Neural progenitor cell (in vitro differentiated cells): ENCODE data around the gene TMEM130. TPM values are rescaled to one million over a fixed set of nuclear protein-coding genes. Genes with fewer than 3 reads are reported as not detected.

Experiments
- DNase-seq: peaks from one replicate; pipeline ENCODE4 v3.0.0-alpha.2; 2016; ENCODE audit warnings: low spot score
- H2AFZ ChIP-seq: fragments of 200-600 bp; sonication (generic); replicated peaks from 2 replicates; pipeline ENCODE4 v1.6.1; 2016; ENCODE audit warnings: antibody characterized with exemption
- H3F3A ChIP-seq: fragments of 200-600 bp; sonication (generic); 2 replicates; pipeline ENCODE4 v1.6.1; 2016; ENCODE audit warnings: antibody characterized with exemption, low read depth
- H3K27ac ChIP-seq: fragments of 200-600 bp; sonication (generic); 2 replicates; pipeline ENCODE4 v1.5.1; 2016; ENCODE audit warnings: mild to moderate bottlenecking
- H3K27me3 ChIP-seq: fragments of 200-600 bp; sonication (generic); 2 replicates; pipeline ENCODE4 v1.6.1; 2016; ENCODE audit warnings: mild to moderate bottlenecking, moderate library complexity
- H3K36me3 ChIP-seq: fragments of 200-600 bp; sonication (generic); 2 replicates; pipeline ENCODE4 v1.5.1; 2016
- H3K4me1 ChIP-seq: fragments of 200-600 bp; sonication (generic); 2 replicates; pipeline ENCODE4 v1.6.1; 2016; ENCODE audit warnings: mixed run types
- H3K4me2 ChIP-seq: fragments of 200-600 bp; sonication (generic); 2 replicates; pipeline ENCODE4 v1.6.1; 2016
- H3K4me3 ChIP-seq: fragments of 200-600 bp; sonication (generic); 2 replicates; pipeline ENCODE4 v1.5.1; 2016
- H3K79me2 ChIP-seq: fragments of 200-600 bp; sonication (generic); 2 replicates; pipeline ENCODE4 v1.6.1; 2016; ENCODE audit warnings: low read depth
- H3K9ac ChIP-seq: fragments of 200-600 bp; sonication (generic); 2 replicates; pipeline ENCODE4 v1.6.1; 2016
- H3K9me3 ChIP-seq: fragments of 200-600 bp; sonication (generic); 2 replicates; pipeline ENCODE4 v1.5.1; 2016; ENCODE audit warnings: low read depth
- H4K20me1 ChIP-seq: fragments of 200-600 bp; sonication (generic); 2 replicates; pipeline ENCODE4 v1.6.1; 2016; ENCODE audit warnings: low read depth
- H3K27ac Mint-ChIP-seq: 3 replicates; pipeline ENCODE4 v1.8.0; 2021; ENCODE audit warnings: mixed read lengths
- H3K27me3 Mint-ChIP-seq: 2 replicates; pipeline ENCODE4 v1.8.0; 2022; ENCODE audit warnings: low read depth, mild to moderate bottlenecking, inconsistent platforms, moderate library complexity, mixed read lengths; ENCODE audit not compliant: insufficient read depth
- H3K36me3 Mint-ChIP-seq: 3 replicates; pipeline ENCODE4 v1.8.0; 2021; ENCODE audit warnings: mixed read lengths
- H3K4me1 Mint-ChIP-seq: 3 replicates; pipeline ENCODE4 v1.8.0; 2021; ENCODE audit warnings: mixed read lengths
- H3K4me3 Mint-ChIP-seq: 3 replicates; pipeline ENCODE4 v1.8.0; 2021; ENCODE audit warnings: mild to moderate bottlenecking, moderate library complexity, mixed read lengths
- H3K9me3 Mint-ChIP-seq: 3 replicates; pipeline ENCODE4 v1.8.0; 2020; ENCODE audit warnings: mixed read lengths
- EZH2 ChIP-seq: fragments of 200-600 bp; sonication (generic); IDR thresholded peaks from 2 replicates; pipeline ENCODE4 v1.6.1; 2017; ENCODE audit warnings: antibody characterized with exemption, mild to moderate bottlenecking, moderate library complexity
- EZH2phosphoT487 ChIP-seq: fragments of 200-600 bp; sonication (generic); IDR thresholded peaks from 2 replicates; pipeline ENCODE4 v1.6.1; 2017; ENCODE audit warnings: antibody characterized with exemption
- total RNA-seq: library from RNA; depleted of rRNA; stranded (reverse); fragments of >200 nt; gene quantifications from 2 replicates; pipeline ENCODE4 v1.2.3, GENCODE V29; 2015; ENCODE audit warnings: low replicate concordance
- TF ChIP-seq, protein P1 (sequence below): fragments of 200-600 bp; sonication (generic); IDR thresholded peaks from 2 replicates; pipeline ENCODE4 v1.5.1; 2017; ENCODE audit warnings: antibody characterized with exemption, mild to moderate bottlenecking

The TMEM130 gene
- total RNA-seq, 1 donor from 2014 or later: 1.0 TPM

GRCh38 chr7:98902523-98902922 is 32.7 kb upstream of the TMEM130 start:
- H3K27ac Mint-ChIP-seq: no peak overlapping the region
- H3K36me3 ChIP-seq: peaks cover 39% of the 10 kb centered on the region
- H4K20me1 ChIP-seq: no peaks in the 10 kb centered on the region
- no peak overlapping the region for H3K4me2 ChIP-seq
- H3K4me3 ChIP-seq: no peak overlapping the region
- H3K9ac ChIP-seq: no peak overlapping the region
- H3K9me3 ChIP-seq: no peaks in the 10 kb centered on the region
- TF ChIP-seq, protein P1, sequence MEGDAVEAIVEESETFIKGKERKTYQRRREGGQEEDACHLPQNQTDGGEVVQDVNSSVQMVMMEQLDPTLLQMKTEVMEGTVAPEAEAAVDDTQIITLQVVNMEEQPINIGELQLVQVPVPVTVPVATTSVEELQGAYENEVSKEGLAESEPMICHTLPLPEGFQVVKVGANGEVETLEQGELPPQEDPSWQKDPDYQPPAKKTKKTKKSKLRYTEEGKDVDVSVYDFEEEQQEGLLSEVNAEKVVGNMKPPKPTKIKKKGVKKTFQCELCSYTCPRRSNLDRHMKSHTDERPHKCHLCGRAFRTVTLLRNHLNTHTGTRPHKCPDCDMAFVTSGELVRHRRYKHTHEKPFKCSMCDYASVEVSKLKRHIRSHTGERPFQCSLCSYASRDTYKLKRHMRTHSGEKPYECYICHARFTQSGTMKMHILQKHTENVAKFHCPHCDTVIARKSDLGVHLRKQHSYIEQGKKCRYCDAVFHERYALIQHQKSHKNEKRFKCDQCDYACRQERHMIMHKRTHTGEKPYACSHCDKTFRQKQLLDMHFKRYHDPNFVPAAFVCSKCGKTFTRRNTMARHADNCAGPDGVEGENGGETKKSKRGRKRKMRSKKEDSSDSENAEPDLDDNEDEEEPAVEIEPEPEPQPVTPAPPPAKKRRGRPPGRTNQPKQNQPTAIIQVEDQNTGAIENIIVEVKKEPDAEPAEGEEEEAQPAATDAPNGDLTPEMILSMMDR: no peak
- TF ChIP-seq EZH2 (no peak), EZH2phosphoT487 (no peak)
- H3K79me2 ChIP-seq: no peaks in the 10 kb centered on the region
- H3K4me3 Mint-ChIP-seq: no peak overlapping the region
- no peak overlapping the region for H3K27ac ChIP-seq
- H3K4me1 ChIP-seq: no peaks in the 10 kb centered on the region
- peaks cover 58% of the 10 kb centered on the region for H3K36me3 Mint-ChIP-seq
- H3K9me3 Mint-ChIP-seq: no peaks in the 10 kb centered on the region
- no peaks in the 10 kb centered on the region for H3F3A ChIP-seq
- no peaks in the 10 kb centered on the region for H3K27me3 ChIP-seq
- DNase-seq: no peak
- no peaks in the 10 kb centered on the region for H3K4me1 Mint-ChIP-seq
- no peaks in the 10 kb centered on the region for H3K27me3 Mint-ChIP-seq
- no peak overlapping the region for H2AFZ ChIP-seq

GRCh38 chr7:98900815-98901214 is 31.0 kb upstream of the TMEM130 start:
- no peak overlapping the region for H2AFZ ChIP-seq
- no peak for DNase-seq
- no peaks in the 10 kb centered on the region for H3K27me3 ChIP-seq
- H3K9me3 ChIP-seq: no peaks in the 10 kb centered on the region
- no peaks in the 10 kb centered on the region for H3K27me3 Mint-ChIP-seq
- H4K20me1 ChIP-seq: no peaks in the 10 kb centered on the region
- no peaks in the 10 kb centered on the region for H3K9me3 Mint-ChIP-seq
- no peak overlapping the region for H3K4me2 ChIP-seq
- H3F3A ChIP-seq: no peaks in the 10 kb centered on the region
- H3K4me3 Mint-ChIP-seq: no peak overlapping the region
- no peaks in the 10 kb centered on the region for H3K4me1 Mint-ChIP-seq
- H3K36me3 ChIP-seq: peaks cover 27% of the 10 kb centered on the region
- H3K27ac Mint-ChIP-seq: no peak overlapping the region
- no peaks in the 10 kb centered on the region for H3K4me1 ChIP-seq
- H3K4me3 ChIP-seq: no peak overlapping the region
- TF ChIP-seq, protein P1: no peak
- H3K36me3 Mint-ChIP-seq: peaks cover 58% of the 10 kb centered on the region
- H3K79me2 ChIP-seq: no peaks in the 10 kb centered on the region
- H3K27ac ChIP-seq: no peak overlapping the region
- H3K9ac ChIP-seq: no peak overlapping the region

DNA sequence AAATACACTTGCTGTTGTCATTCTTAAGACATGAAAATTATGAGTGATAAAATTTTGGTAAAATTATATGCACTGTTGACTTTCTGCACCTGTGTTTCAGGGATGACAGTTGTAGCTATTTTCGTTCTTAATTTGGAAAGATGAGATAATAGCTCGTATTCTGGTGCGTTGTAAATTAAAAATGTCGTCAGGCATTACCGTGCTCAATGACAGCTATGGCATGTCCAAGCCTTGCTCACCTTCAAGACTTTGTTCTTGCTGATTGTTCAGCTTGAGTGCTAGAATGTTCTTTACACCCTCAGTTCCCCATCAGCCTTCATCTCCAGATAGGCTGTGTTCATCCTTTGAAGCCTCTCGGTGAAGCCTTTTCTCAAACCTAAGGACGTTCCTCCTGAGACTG is 30.0 kb upstream of the TMEM130 start:
- Histone ChIP-seq H3K27me3 (no peaks in the 10 kb centered on the region), H3K27ac (no peak overlapping the region), H3F3A (no peaks in the 10 kb centered on the region), H2AFZ (no peak overlapping the region), H4K20me1 (no peaks in the 10 kb centered on the region), H3K9ac (no peak overlapping the region), H3K36me3 (peaks cover 22% of the 10 kb centered on the region), H3K4me1 (no peaks in the 10 kb centered on the region), H3K4me3 (no peak overlapping the region), H3K79me2 (no peaks in the 10 kb centered on the region), H3K4me2 (no peak overlapping the region), H3K9me3 (no peaks in the 10 kb centered on the region)
- H3K36me3 Mint-ChIP-seq: peaks cover 56% of the 10 kb centered on the region
- TF ChIP-seq EZH2phosphoT487: no peak
- TF ChIP-seq EZH2: no peak
- TF ChIP-seq, protein P1: no peak
- no peaks in the 10 kb centered on the region for H3K4me1 Mint-ChIP-seq
- no peak overlapping the region for H3K4me3 Mint-ChIP-seq
- DNase-seq: no peak
- H3K27me3 Mint-ChIP-seq: no peaks in the 10 kb centered on the region
- no peaks in the 10 kb centered on the region for H3K9me3 Mint-ChIP-seq
- no peak overlapping the region for H3K27ac Mint-ChIP-seq

GRCh38 chr7:98892609-98893008 is 22.8 kb upstream of the TMEM130 start:
- no peak overlapping the region for H3K27ac ChIP-seq
- H3K4me3 ChIP-seq: no peak overlapping the region
- Mint-ChIP-seq H3K9me3 (no peaks in the 10 kb centered on the region), H3K4me1 (no peaks in the 10 kb centered on the region), H3K27me3 (no peaks in the 10 kb centered on the region), H3K4me3 (no peak overlapping the region), H3K36me3 (peaks cover 36% of the 10 kb centered on the region), H3K27ac (no peak overlapping the region)
- H3K79me2 ChIP-seq: no peaks in the 10 kb centered on the region
- no peak overlapping the region for H3K4me2 ChIP-seq
- TF ChIP-seq EZH2: no peak
- TF ChIP-seq, protein P1: no peak
- TF ChIP-seq EZH2phosphoT487: no peak
- H3F3A ChIP-seq: no peaks in the 10 kb centered on the region
- no peak for DNase-seq
- H3K4me1 ChIP-seq: no peaks in the 10 kb centered on the region
- H3K9me3 ChIP-seq: no peaks in the 10 kb centered on the region
- H3K36me3 ChIP-seq: peaks cover 14% of the 10 kb centered on the region
- H3K27me3 ChIP-seq: no peaks in the 10 kb centered on the region
- peaks cover 11% of the 10 kb centered on the region for H4K20me1 ChIP-seq
- H3K9ac ChIP-seq: no peak overlapping the region
- H2AFZ ChIP-seq: no peak overlapping the region
